ENCODE results near the gene ZP1. TPM values are rescaled to one million over a fixed set of nuclear protein-coding genes. Genes with fewer than 3 reads are reported as not detected.

ZP1 gene
- total RNA-seq, 2 experiments from 2014 or later, result not detected

DNA sequence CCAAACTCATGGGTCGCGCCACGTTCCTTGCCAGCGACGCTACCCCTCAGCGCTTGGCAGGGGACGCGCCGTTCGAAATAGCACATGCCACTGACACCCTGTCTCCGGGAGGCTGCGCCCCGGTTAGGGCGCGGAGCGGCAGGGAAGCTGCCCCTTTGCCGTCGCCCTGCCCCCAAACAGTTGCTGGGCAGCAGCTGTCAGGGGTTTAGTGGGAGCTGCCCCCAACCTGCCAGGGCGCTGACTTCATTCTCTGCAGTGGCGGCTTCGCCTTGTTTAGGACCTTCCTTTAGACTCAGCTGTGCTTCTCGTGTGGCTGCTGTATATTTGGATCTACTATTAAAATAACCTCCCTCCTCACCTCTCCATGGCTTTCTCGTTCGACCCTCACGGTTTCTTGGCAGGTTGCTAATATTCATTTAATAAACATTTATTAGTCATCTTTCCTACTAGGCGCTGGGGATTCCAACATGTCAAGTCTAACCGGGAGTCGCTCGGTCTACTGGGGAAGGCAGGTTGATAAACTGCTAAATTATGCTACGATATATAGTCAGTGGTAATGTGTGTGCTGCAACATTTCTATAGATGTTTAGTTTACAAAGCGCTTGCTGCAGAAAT lies 47.4 kb downstream of the ZP1 start:
- ChIA-PET POLR2A (interaction anchor here (0.7 to 3.4 kb wide), 14 partner anchors 9 to 364 kb away, joined by 3 to 21 read pairs (median 4); partner anchors contain the start of gene TMEM132A), CTCF (ENCODE audit: unreplicated experiment) (interaction anchor here (0.5 to 3.0 kb wide), 5 partner anchors 10 to 72 kb away, joined by 3 to 17 read pairs (median 3); no protein-coding TSS in a partner anchor)
- Histone ChIP-seq H4K20me1 (ENCODE audit: insufficient read depth, low read length) (peaks cover 13% of the 10 kb centered on the region; the same call in 1 of the 2 replicates), H3K9me2 (ENCODE audit: insufficient read depth, low read length) (no peaks in the 10 kb centered on the region), H3K4me2 (ENCODE audit: low read length) (peak overlapping the region; percentile 77), H3K27ac (ENCODE audit: low read depth, low read length, poor library complexity, severe bottlenecking) (peak overlapping the region; percentile 82), H3K4me3 (ENCODE audit: low read depth, low read length, poor library complexity, severe bottlenecking) (peak overlapping the region; percentile 83), H3K9me3 (ENCODE audit: low read length) (peaks cover 11% of the 10 kb centered on the region; the same call in 1 of the 2 replicates), H3K36me3 (ENCODE audit: insufficient read depth, low read length) (peaks cover 39% of the 10 kb centered on the region), H2AFZ (ENCODE audit: low read length) (peak overlapping the region; percentile 5; the same call in 1 of the 2 replicates), H3K79me2 (ENCODE audit: insufficient read depth, low read depth, low read length) (peaks cover 57% of the 10 kb centered on the region), H3K4me1 (ENCODE audit: insufficient read depth, low read length, poor library complexity, severe bottlenecking) (peaks cover 72% of the 10 kb centered on the region)
- TF ChIP-seq, protein P1, sequence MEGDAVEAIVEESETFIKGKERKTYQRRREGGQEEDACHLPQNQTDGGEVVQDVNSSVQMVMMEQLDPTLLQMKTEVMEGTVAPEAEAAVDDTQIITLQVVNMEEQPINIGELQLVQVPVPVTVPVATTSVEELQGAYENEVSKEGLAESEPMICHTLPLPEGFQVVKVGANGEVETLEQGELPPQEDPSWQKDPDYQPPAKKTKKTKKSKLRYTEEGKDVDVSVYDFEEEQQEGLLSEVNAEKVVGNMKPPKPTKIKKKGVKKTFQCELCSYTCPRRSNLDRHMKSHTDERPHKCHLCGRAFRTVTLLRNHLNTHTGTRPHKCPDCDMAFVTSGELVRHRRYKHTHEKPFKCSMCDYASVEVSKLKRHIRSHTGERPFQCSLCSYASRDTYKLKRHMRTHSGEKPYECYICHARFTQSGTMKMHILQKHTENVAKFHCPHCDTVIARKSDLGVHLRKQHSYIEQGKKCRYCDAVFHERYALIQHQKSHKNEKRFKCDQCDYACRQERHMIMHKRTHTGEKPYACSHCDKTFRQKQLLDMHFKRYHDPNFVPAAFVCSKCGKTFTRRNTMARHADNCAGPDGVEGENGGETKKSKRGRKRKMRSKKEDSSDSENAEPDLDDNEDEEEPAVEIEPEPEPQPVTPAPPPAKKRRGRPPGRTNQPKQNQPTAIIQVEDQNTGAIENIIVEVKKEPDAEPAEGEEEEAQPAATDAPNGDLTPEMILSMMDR (conservative IDR thresholded peaks at IDR 0.05; ENCODE audit: low read length), result no peak
- TF ChIP-seq EZH2phosphoT487 (IDR thresholded peaks at IDR 0.05; ENCODE audit: borderline replicate concordance, low read depth, low read length), result no peak
- DNase-seq (ENCODE audit: low spot score), result peak; percentile 54
- intact Hi-C loops (cut with micrococcal nuclease; ENCODE audit: unreplicated experiment), result loop anchor here (1.0 to 2.0 kb wide), 4 partner anchors 11 to 246 kb away; partner anchors contain the start of genes SLC15A3 and VPS37C
- BruUV-seq (replicated peaks), result no TSS peak

DNA sequence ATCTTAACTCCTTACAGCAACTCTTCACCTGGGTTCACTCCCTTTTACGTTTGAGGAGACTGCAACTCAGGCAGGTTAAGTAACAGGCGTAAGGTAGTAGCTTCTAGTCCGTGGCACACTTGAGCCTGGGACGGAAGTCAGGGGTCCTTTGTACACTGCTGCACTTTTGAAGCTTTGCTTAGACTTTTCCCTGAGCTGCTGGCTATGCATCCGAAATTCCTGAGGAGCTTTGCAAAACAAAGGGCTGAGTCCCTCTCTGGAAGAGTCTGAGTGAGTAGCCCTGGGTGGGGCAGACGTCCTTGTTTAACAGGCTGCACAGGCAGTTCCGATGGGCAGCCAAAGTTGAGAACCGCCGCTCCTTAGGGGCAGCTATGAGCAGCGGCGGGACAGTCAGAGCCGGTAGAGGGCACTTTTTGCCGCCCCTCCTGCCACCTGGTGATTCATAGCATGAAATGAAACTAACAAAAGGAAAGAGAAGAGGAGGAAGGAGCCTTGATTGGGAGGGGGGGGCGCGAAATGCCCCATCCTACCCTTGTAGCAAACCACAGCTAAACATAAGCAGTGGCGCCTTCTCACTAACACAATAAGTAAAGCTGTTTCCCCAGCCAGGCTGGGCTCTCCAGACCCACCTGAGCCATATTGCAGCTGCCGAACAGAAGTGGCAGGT lies 48.0 kb downstream of the ZP1 start:
- POLR2A ChIA-PET, result interaction anchor here (0.5 to 3.4 kb wide), 15 partner anchors 8 to 1684 kb away, joined by 3 to 21 read pairs (median 3); partner anchors contain the start of gene TMEM132A
- H3K27ac ChIP-seq (ENCODE audit: low read depth, low read length, poor library complexity, severe bottlenecking), result peak overlapping the region; percentile 82
- peaks cover 65% of the 10 kb centered on the region for H3K4me1 ChIP-seq (ENCODE audit: insufficient read depth, low read length, poor library complexity, severe bottlenecking)
- peaks cover 6% of the 10 kb centered on the region; the same call in 1 of the 2 replicates for H3K9me3 ChIP-seq (ENCODE audit: low read length)
- DNase-seq (ENCODE audit: low spot score), result peak; percentile 87
- peak overlapping the region; percentile 5; the same call in 1 of the 2 replicates for H2AFZ ChIP-seq (ENCODE audit: low read length)
- H3K79me2 ChIP-seq (ENCODE audit: insufficient read depth, low read depth, low read length), result peaks cover 57% of the 10 kb centered on the region
- no peaks in the 10 kb centered on the region for H3K9me2 ChIP-seq (ENCODE audit: insufficient read depth, low read length)
- peak overlapping the region; percentile 77 for H3K4me2 ChIP-seq (ENCODE audit: low read length)
- intact Hi-C loops (cut with micrococcal nuclease; ENCODE audit: unreplicated experiment), result loop anchor here (1.0 to 2.0 kb wide), 4 partner anchors 10 to 245 kb away; partner anchors contain the start of genes SLC15A3 and VPS37C
- CTCF ChIA-PET (ENCODE audit: unreplicated experiment), result interaction anchor here (0.5 to 3.0 kb wide), 8 partner anchors 10 to 73 kb away, joined by 3 to 17 read pairs (median 4); no protein-coding TSS in a partner anchor
- H3K36me3 ChIP-seq (ENCODE audit: insufficient read depth, low read length), result peaks cover 45% of the 10 kb centered on the region
- TF ChIP-seq EZH2phosphoT487 (IDR thresholded peaks at IDR 0.05; ENCODE audit: borderline replicate concordance, low read depth, low read length), result no peak
- TF ChIP-seq, protein P1 (conservative IDR thresholded peaks at IDR 0.05; ENCODE audit: low read length), result peak; percentile 82
- peak overlapping the region; percentile 83 for H3K4me3 ChIP-seq (ENCODE audit: low read depth, low read length, poor library complexity, severe bottlenecking)
- no TSS peak for BruUV-seq (replicated peaks)
- H4K20me1 ChIP-seq (ENCODE audit: insufficient read depth, low read length), result peaks cover 13% of the 10 kb centered on the region; the same call in 1 of the 2 replicates

Measured in OCI-LY7 (cell line).